Neural progenitor cell (in vitro differentiated cells): ENCODE data around the gene OR2A5.

Source experiments
- EZH2phosphoT487 ChIP-seq: fragments of 200-600 bp; sonication (generic); IDR thresholded peaks from 2 replicates; pipeline ENCODE4 v1.6.1; 2017; ENCODE audit warnings: antibody characterized with exemption
- TF ChIP-seq, protein P1 (sequence below): fragments of 200-600 bp; sonication (generic); IDR thresholded peaks from 2 replicates; pipeline ENCODE4 v1.5.1; 2017; ENCODE audit warnings: antibody characterized with exemption, mild to moderate bottlenecking

DNA sequence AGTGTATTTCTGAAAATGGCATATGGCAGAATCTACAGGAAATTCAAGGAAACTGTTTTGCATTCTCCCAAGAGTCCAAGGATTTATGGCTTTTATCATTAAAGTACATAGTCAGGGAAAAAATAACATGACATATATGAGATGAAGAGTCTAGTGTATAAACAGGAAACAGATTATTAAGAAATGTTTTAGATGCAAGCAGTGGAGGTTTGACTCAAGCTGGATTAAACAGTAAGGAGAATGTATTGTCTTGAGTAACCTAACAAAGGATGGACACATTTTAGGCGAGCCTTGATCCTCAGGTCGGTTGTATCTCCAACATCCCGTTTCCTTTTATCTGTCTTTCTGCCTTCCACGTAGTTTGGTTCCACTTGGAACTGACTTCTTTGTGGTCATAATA is 30.7 kb upstream of the OR2A5 start:
- TF ChIP-seq, protein P1, sequence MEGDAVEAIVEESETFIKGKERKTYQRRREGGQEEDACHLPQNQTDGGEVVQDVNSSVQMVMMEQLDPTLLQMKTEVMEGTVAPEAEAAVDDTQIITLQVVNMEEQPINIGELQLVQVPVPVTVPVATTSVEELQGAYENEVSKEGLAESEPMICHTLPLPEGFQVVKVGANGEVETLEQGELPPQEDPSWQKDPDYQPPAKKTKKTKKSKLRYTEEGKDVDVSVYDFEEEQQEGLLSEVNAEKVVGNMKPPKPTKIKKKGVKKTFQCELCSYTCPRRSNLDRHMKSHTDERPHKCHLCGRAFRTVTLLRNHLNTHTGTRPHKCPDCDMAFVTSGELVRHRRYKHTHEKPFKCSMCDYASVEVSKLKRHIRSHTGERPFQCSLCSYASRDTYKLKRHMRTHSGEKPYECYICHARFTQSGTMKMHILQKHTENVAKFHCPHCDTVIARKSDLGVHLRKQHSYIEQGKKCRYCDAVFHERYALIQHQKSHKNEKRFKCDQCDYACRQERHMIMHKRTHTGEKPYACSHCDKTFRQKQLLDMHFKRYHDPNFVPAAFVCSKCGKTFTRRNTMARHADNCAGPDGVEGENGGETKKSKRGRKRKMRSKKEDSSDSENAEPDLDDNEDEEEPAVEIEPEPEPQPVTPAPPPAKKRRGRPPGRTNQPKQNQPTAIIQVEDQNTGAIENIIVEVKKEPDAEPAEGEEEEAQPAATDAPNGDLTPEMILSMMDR = no peak
- TF ChIP-seq EZH2phosphoT487 = no peak
